Adrenal gland (tissue), 5 donors: ENCODE results near the gene POLD2.

ENCODE experiments used
- POLR2A ChIP-seq, 2 donors: fragments of 450-650 bp; IDR thresholded peaks; one replicate each; pipeline ENCODE4 v1.6.1; 2017; ENCODE audit warnings: antibody characterized with exemption in 2 of 2, mild to moderate bottlenecking in 2 of 2, moderate library complexity in 1 of 2
- TF ChIP-seq, protein P1 (sequence below), 6 experiments: fragments of 450-650 bp in 4 of 6; fragments of 200-600 bp in 2 of 6; sonication (generic) in 1 of 6; IDR thresholded peaks; 1 replicate in 5 of 6; 2 replicates in 1 of 6; pipeline versions ENCODE4 v1.5.1 to v1.8.0; 2016 to 2021; ENCODE audit warnings: antibody characterized with exemption in 6 of 6, mild to moderate bottlenecking in 2 of 6, moderate library complexity in 1 of 6
- donor health status: DM: no; HTN: no; CAD: no.

- TF ChIP-seq, protein P1, sequence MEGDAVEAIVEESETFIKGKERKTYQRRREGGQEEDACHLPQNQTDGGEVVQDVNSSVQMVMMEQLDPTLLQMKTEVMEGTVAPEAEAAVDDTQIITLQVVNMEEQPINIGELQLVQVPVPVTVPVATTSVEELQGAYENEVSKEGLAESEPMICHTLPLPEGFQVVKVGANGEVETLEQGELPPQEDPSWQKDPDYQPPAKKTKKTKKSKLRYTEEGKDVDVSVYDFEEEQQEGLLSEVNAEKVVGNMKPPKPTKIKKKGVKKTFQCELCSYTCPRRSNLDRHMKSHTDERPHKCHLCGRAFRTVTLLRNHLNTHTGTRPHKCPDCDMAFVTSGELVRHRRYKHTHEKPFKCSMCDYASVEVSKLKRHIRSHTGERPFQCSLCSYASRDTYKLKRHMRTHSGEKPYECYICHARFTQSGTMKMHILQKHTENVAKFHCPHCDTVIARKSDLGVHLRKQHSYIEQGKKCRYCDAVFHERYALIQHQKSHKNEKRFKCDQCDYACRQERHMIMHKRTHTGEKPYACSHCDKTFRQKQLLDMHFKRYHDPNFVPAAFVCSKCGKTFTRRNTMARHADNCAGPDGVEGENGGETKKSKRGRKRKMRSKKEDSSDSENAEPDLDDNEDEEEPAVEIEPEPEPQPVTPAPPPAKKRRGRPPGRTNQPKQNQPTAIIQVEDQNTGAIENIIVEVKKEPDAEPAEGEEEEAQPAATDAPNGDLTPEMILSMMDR (IDR thresholded peaks at IDR 0.05), result no peak
- TF ChIP-seq POLR2A (IDR thresholded peaks at IDR 0.05), result no peak
Measured at GRCh38 chr7:44109991-44110390, 13.4 kb downstream of the POLD2 start.
